Panc1 (cell line): ENCODE results near the gene MIER2. TPM values are rescaled to one million over a fixed set of nuclear protein-coding genes. Genes with fewer than 3 reads are reported as not detected.
A peak's percentile ranks its signal among the peaks of the same experiment; 100 is the strongest.

Source experiments
- ATAC-seq: fragments of 200-7000 bp; cut with Tn5 transposase; 2 replicates; pipeline ENCODE4 v1.9.1; 2020; ENCODE audit warnings: mild to moderate bottlenecking, moderate library complexity
- BruUV-seq: library from RNA; stranded (reverse); fragments of 400-500 nt; replicated peaks from 2 replicates; lab custom pipeline; 2021; lab: Mats Ljungman, UMichigan
- CTCF ChIA-PET: fragments of 300-600 bp; sonication (Branson Sonifier 250); formaldehyde crosslinking; loops from one replicate; lab custom pipeline; 2022; ENCODE audit warnings: antibody characterized with exemption; lab: Charles Lee
- POLR2A ChIA-PET: fragments of 300-600 bp; sonication (Branson Sonifier 250); formaldehyde crosslinking; loops from one replicate; lab custom pipeline; 2022; ENCODE audit warnings: antibody characterized with exemption; lab: Charles Lee
- DNase-seq: peaks from one replicate; pipeline ENCODE4 v3.0.0-alpha.2; 2010; ENCODE audit warnings: low read depth, low spot score
- H3K27ac ChIP-seq: 2 replicates; pipeline ENCODE4 v1.5.1; 2011; ENCODE audit warnings: mild to moderate bottlenecking, low read length, inconsistent platforms
- H3K27me3 ChIP-seq: fragments of 200-500 bp; sonication (Bioruptor generic); 2 replicates; pipeline ENCODE4 v1.6.0; 2014; ENCODE audit warnings: low read length, inconsistent platforms; ENCODE audit not compliant: control insufficient read depth, insufficient read depth
- H3K36me3 ChIP-seq: fragments of 200-500 bp; sonication (Bioruptor generic); 2 replicates; pipeline ENCODE4 v1.5.1; 2014; ENCODE audit warnings: inconsistent platforms, mild to moderate bottlenecking, low read length, moderate library complexity; ENCODE audit not compliant: control insufficient read depth, insufficient read depth
- H3K4me1 ChIP-seq: 2 replicates; pipeline ENCODE4 v1.5.1; 2011; ENCODE audit warnings: inconsistent platforms, mild to moderate bottlenecking, low read length, moderate library complexity; ENCODE audit not compliant: control insufficient read depth, insufficient read depth
- H3K4me3 ChIP-seq, 2 experiments: 2 replicates each; pipeline ENCODE4 v1.5.1; 2011 to 2012; ENCODE audit warnings: low read depth in 2 of 2, low read length in 2 of 2, mild to moderate bottlenecking in 2 of 2, inconsistent platforms in 1 of 2, moderate library complexity in 1 of 2
- H3K9me3 ChIP-seq: fragments of 200-500 bp; sonication (Bioruptor generic); 2 replicates; pipeline ENCODE4 v1.5.1; 2014; ENCODE audit warnings: low read depth, mild to moderate bottlenecking, inconsistent platforms, low read length, moderate library complexity; ENCODE audit not compliant: control insufficient read depth, insufficient read depth
- CTCF ChIP-seq: fragments of 450-650 bp; IDR thresholded peaks from 2 replicates; pipeline ENCODE4 v1.5.1; 2017; ENCODE audit warnings: mild to moderate bottlenecking
- POLR2AphosphoS5 ChIP-seq: IDR thresholded peaks from 2 replicates; pipeline ENCODE4 v1.6.1; 2012; ENCODE audit warnings: mild to moderate bottlenecking, low read depth, low read length, moderate library complexity
- SIN3A ChIP-seq: IDR thresholded peaks from 2 replicates; pipeline ENCODE4 v1.6.1; 2012; ENCODE audit warnings: low read depth, mild to moderate bottlenecking, low read length, moderate library complexity, borderline replicate concordance; ENCODE audit not compliant: insufficient read depth
- TCF7L2 ChIP-seq: IDR thresholded peaks from 2 replicates; pipeline ENCODE4 v1.6.1; 2011; ENCODE audit warnings: mild to moderate bottlenecking, low read depth, low read length, inconsistent platforms
- in situ Hi-C: cut with HindIII; loops from 2 replicates; pipeline ENCODE4 v1.10.0; 2016; ENCODE audit warnings: low sequenced_read_pairs, low pct_unique_long_range_greater_than_20kb
- intact Hi-C: fragments of 100-400 bp; cut with micrococcal nuclease; formaldehyde crosslinking; loops from one replicate; pipeline ENCODE4 v1.10.0; 2022; ENCODE audit not compliant: unreplicated experiment
- total RNA-seq: library from RNA; stranded (reverse); gene quantifications from one replicate; pipeline ENCODE4 v1.2.1, GENCODE V29; 2021; ENCODE audit not compliant: unreplicated experiment
- TF ChIP-seq, protein P1 (sequence below), 2 experiments: IDR thresholded peaks; 2 replicates each; pipeline ENCODE4 v1.6.1; 2011 to 2012; ENCODE audit warnings: low read depth in 2 of 2, control low read depth in 1 of 2, low read length in 1 of 2, mild to moderate bottlenecking in 1 of 2, moderate library complexity in 1 of 2; ENCODE audit not compliant: insufficient read depth in 1 of 2

The MIER2 gene
- total RNA-seq, 1 experiment from 2014 or later = 32.1 TPM

- DNase-seq = no peak
- intact Hi-C loops = no loop called here
- no peak for ATAC-seq
- H3K4me3 ChIP-seq = no peak overlapping the region
- CTCF ChIA-PET = no interaction called here
- H3K4me1 ChIP-seq = no peaks in the 10 kb centered on the region
- H3K9me3 ChIP-seq = no peaks in the 10 kb centered on the region
- POLR2A ChIA-PET = no interaction called here
- H3K36me3 ChIP-seq = 0 out of 2 replicates have a peak, but pooled peaks cover 2% of the 10 kb centered on the region
- TF ChIP-seq, protein P1, sequence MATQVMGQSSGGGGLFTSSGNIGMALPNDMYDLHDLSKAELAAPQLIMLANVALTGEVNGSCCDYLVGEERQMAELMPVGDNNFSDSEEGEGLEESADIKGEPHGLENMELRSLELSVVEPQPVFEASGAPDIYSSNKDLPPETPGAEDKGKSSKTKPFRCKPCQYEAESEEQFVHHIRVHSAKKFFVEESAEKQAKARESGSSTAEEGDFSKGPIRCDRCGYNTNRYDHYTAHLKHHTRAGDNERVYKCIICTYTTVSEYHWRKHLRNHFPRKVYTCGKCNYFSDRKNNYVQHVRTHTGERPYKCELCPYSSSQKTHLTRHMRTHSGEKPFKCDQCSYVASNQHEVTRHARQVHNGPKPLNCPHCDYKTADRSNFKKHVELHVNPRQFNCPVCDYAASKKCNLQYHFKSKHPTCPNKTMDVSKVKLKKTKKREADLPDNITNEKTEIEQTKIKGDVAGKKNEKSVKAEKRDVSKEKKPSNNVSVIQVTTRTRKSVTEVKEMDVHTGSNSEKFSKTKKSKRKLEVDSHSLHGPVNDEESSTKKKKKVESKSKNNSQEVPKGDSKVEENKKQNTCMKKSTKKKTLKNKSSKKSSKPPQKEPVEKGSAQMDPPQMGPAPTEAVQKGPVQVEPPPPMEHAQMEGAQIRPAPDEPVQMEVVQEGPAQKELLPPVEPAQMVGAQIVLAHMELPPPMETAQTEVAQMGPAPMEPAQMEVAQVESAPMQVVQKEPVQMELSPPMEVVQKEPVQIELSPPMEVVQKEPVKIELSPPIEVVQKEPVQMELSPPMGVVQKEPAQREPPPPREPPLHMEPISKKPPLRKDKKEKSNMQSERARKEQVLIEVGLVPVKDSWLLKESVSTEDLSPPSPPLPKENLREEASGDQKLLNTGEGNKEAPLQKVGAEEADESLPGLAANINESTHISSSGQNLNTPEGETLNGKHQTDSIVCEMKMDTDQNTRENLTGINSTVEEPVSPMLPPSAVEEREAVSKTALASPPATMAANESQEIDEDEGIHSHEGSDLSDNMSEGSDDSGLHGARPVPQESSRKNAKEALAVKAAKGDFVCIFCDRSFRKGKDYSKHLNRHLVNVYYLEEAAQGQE (IDR thresholded peaks at IDR 0.05; ENCODE audit: insufficient read depth in 1 of 2, low read depth in 2 of 2, low read length in 1 of 2) = peak; percentile 79 to 83
- TF ChIP-seq CTCF = no peak
- no peak overlapping the region for H3K27ac ChIP-seq
- no peaks in the 10 kb centered on the region for H3K27me3 ChIP-seq
- in situ Hi-C loops = no loop called here
- BruUV-seq = no TSS peak
Measured at GRCh38 chr19:277581-278165, 66.9 kb downstream of the MIER2 start.

GRCh38 chr19:277131-277530 is 67.5 kb downstream of the MIER2 start:
- CTCF ChIA-PET = no interaction called here
- Histone ChIP-seq H3K9me3 (no peaks in the 10 kb centered on the region), H3K4me1 (no peaks in the 10 kb centered on the region), H3K36me3 (0 out of 2 replicates have a peak, but pooled peaks cover 2% of the 10 kb centered on the region), H3K4me3 (no peak overlapping the region), H3K27me3 (no peaks in the 10 kb centered on the region), H3K27ac (no peak overlapping the region)
- in situ Hi-C loops (no loop called here), intact Hi-C loops (no loop called here)
- DNase-seq (no peak), ATAC-seq (no peak)
- POLR2A ChIA-PET = no interaction called here
- TF ChIP-seq, protein P1 (IDR thresholded peaks at IDR 0.05; ENCODE audit: insufficient read depth in 1 of 2, low read depth in 2 of 2, low read length in 1 of 2) = no peak
- no peak for TF ChIP-seq TCF7L2
- TF ChIP-seq SIN3A = no peak
- TF ChIP-seq CTCF = no peak
- TF ChIP-seq POLR2AphosphoS5 = no peak
- BruUV-seq = no TSS peak
